GM12878 (cell line): Measurements from ENCODE around the gene SLC26A1. TPM values are rescaled to one million over a fixed set of nuclear protein-coding genes. Genes with fewer than 3 reads are reported as not detected.

Experiments
- ATAC-seq: fragments of 200-7000 bp; cut with Tn5 transposase; 3 replicates; pipeline ENCODE4 v1.9.1; 2020; ENCODE audit warnings: mild to moderate bottlenecking, moderate library complexity
- BruUV-seq: library from RNA; stranded (reverse); fragments of 400-500 nt; replicated peaks from 2 replicates; lab custom pipeline; 2021; lab: Mats Ljungman, UMichigan
- CTCF ChIA-PET: fragments of 300-600 bp; sonication (Branson Sonifier 250); formaldehyde crosslinking; extraction: SDS; loops from one replicate; lab custom pipeline; 2021; ENCODE audit warnings: inconsistent platforms; lab: Yijun Ruan, JAX
- POLR2A ChIA-PET: fragments of 350-600 bp; formaldehyde crosslinking; extraction: SDS; loops from one replicate; lab custom pipeline; 2021; ENCODE audit warnings: inconsistent platforms; lab: Charles Lee
- RAD21 ChIA-PET: fragments of 300-600 bp; sonication (Branson Sonifier 250); formaldehyde crosslinking; loops from one replicate; lab custom pipeline; 2023; ENCODE audit warnings: antibody characterized with exemption; ENCODE audit not compliant: unreplicated experiment; lab: Charles Lee
- SMC1A ChIA-PET: fragments of 300-600 bp; sonication (Branson Sonifier 250); formaldehyde crosslinking; loops from one replicate; lab custom pipeline; 2023; ENCODE audit not compliant: unreplicated experiment, uncharacterized antibody; lab: Charles Lee
- DNase-seq: peaks from one replicate; pipeline ENCODE4 v3.0.0-alpha.2; 2011; ENCODE audit warnings: low read depth, low spot score
- FAIRE-seq: peaks from 3 replicates; lab custom pipeline; 2011; peaks lifted over from hg19 to GRCh38; lab: Jason Lieb, UNC
- H2AFZ ChIP-seq: 2 replicates; pipeline ENCODE4 v1.6.0; 2011; ENCODE audit warnings: low read depth, low read length, control low read depth; ENCODE audit not compliant: control insufficient read depth
- H3K27ac ChIP-seq: 2 replicates; pipeline ENCODE4 v1.5.1; 2011; ENCODE audit warnings: control low read depth; ENCODE audit not compliant: control insufficient read depth, insufficient read depth
- H3K27me3 ChIP-seq, 2 experiments: replicated peaks in 1 of 2; 2 replicates each; pipeline versions ENCODE4 v1.6.0 to v1.6.1; 2011; ENCODE audit warnings: low read length in 1 of 2; ENCODE audit not compliant: control insufficient read depth in 2 of 2, insufficient read depth in 2 of 2
- H3K36me3 ChIP-seq, 2 experiments: 2 replicates each; pipeline ENCODE4 v1.5.1; 2011; ENCODE audit warnings: low read length in 1 of 2; ENCODE audit not compliant: control insufficient read depth in 2 of 2, insufficient read depth in 2 of 2
- H3K4me1 ChIP-seq: 2 replicates; pipeline ENCODE4 v1.6.1; 2011; ENCODE audit warnings: mild to moderate bottlenecking, low read length, moderate library complexity, mixed read lengths; ENCODE audit not compliant: control insufficient read depth, insufficient read depth
- H3K4me2 ChIP-seq: 2 replicates; pipeline ENCODE4 v1.6.0; 2011; ENCODE audit warnings: control low read depth; ENCODE audit not compliant: control insufficient read depth, insufficient read depth
- H3K4me3 ChIP-seq: fragments of 200-600 bp; sonication (generic); 2 replicates; pipeline ENCODE4 v1.5.1; 2016
- H3K79me2 ChIP-seq: 2 replicates; pipeline ENCODE4 v1.6.0; 2011; ENCODE audit warnings: low read length; ENCODE audit not compliant: control insufficient read depth, insufficient read depth
- H3K9ac ChIP-seq: 2 replicates; pipeline ENCODE4 v1.8.0; 2011; ENCODE audit warnings: low read length, control low read depth, mixed read lengths; ENCODE audit not compliant: control insufficient read depth, insufficient read depth
- H3K9me3 ChIP-seq: replicated peaks from 3 replicates; pipeline ENCODE4 v1.5.1; 2011; ENCODE audit warnings: mild to moderate bottlenecking, low read length; ENCODE audit not compliant: control insufficient read depth, insufficient read depth
- H4K20me1 ChIP-seq: 2 replicates; pipeline ENCODE4 v1.6.0; 2011; ENCODE audit not compliant: control insufficient read depth, insufficient read depth
- ASH2L ChIP-seq: fragments of 300-600, 200-600 bp; sonication (generic); IDR thresholded peaks from 2 replicates; pipeline ENCODE4 v1.6.1; 2017; ENCODE audit warnings: low read depth, mild to moderate bottlenecking, borderline replicate concordance
- CBX3 ChIP-seq: fragments of 200-600 bp; sonication (generic); IDR thresholded peaks from 2 replicates; pipeline ENCODE4 v1.6.1; 2016; ENCODE audit warnings: low read depth, borderline replicate concordance
- CREM ChIP-seq: IDR thresholded peaks from 2 replicates; pipeline ENCODE4 v1.6.1; 2014; ENCODE audit warnings: antibody characterized with exemption, low read depth
- EGR1 ChIP-seq, 2 experiments: IDR thresholded peaks; 1 replicate in 1 of 2; 2 replicates in 1 of 2; pipeline ENCODE4 v1.6.1; 2011 to 2012; ENCODE audit warnings: low read depth in 2 of 2, low read length in 2 of 2, borderline replicate concordance in 1 of 2, mild to moderate bottlenecking in 1 of 2, moderate library complexity in 1 of 2
- ESRRA ChIP-seq: IDR thresholded peaks from 2 replicates; pipeline ENCODE4 v1.6.1; 2012; ENCODE audit warnings: mild to moderate bottlenecking, low read length, improper control_type of control experiment
- FOXM1 ChIP-seq: IDR thresholded peaks from 2 replicates; pipeline ENCODE4 v1.6.1; 2012; ENCODE audit warnings: low read depth, mild to moderate bottlenecking, inconsistent platforms, low read length, moderate library complexity
- GATAD2B ChIP-seq: fragments of 450-650 bp; conservative IDR thresholded peaks from 2 replicates; pipeline ENCODE4 v1.6.1; 2017; ENCODE audit warnings: low read depth, mild to moderate bottlenecking, moderate library complexity
- HDGF ChIP-seq: fragments of 450-650 bp; IDR thresholded peaks from 2 replicates; pipeline ENCODE4 v1.6.1; 2016; ENCODE audit warnings: antibody characterized with exemption
- KDM1A ChIP-seq: fragments of 200-600 bp; sonication (generic); IDR thresholded peaks from 2 replicates; pipeline ENCODE4 v1.6.1; 2016; ENCODE audit warnings: borderline replicate concordance
- NBN ChIP-seq: fragments of 450-650 bp; IDR thresholded peaks from 2 replicates; pipeline ENCODE4 v1.6.1; 2016
- NR2C2 ChIP-seq: IDR thresholded peaks from 2 replicates; pipeline ENCODE4 v1.6.1; 2011; ENCODE audit warnings: borderline replicate concordance, low read depth; ENCODE audit not compliant: control insufficient read depth, insufficient read length
- PML ChIP-seq: IDR thresholded peaks from 2 replicates; pipeline ENCODE4 v1.6.1; 2012; ENCODE audit warnings: low read length, inconsistent platforms
- SMC3 ChIP-seq: IDR thresholded peaks from 2 replicates; pipeline ENCODE4 v1.6.1; 2011; ENCODE audit warnings: low read length, improper control_type of control experiment, borderline replicate concordance
- SP1 ChIP-seq: IDR thresholded peaks from one replicate; pipeline ENCODE4 v1.6.1; 2011; ENCODE audit warnings: low read depth, low read length
- TCF12 ChIP-seq: IDR thresholded peaks from 2 replicates; pipeline ENCODE4 v1.6.1; 2011; ENCODE audit warnings: low read depth, mild to moderate bottlenecking, low read length
- WGBS: methylation state at CpG from one replicate; pipeline ENCODE4 v1.1.6; 2016; ENCODE audit warnings: low lambda C conversion rate; ENCODE audit not compliant: insufficient replicate concordance, insufficient coverage; ENCODE audit errors: missing lambda C conversion rate; 5-methylcytosine and 5-hydroxymethylcytosine counted together
- in situ Hi-C: fragments of 300-500 bp; cut with MboI; formaldehyde crosslinking; loops from 9 replicates; pipeline ENCODE4 v1.14.3; 2018; ENCODE audit warnings: mixed read lengths
- intact Hi-C: fragments of 100-400 bp; cut with micrococcal nuclease; formaldehyde crosslinking; loops from one replicate; pipeline ENCODE4 v1.14.2; 2022; ENCODE audit not compliant: unreplicated experiment
- polyA plus RNA-seq, 11 experiments: library from polyadenylated mRNA; depleted of rRNA in 4 of 11; unstranded in 6 of 11; stranded (reverse) in 5 of 11; fragments of >200 nt; fragmentation: Nextera tagmentation in 4 of 11; fragmentation: Illumina TruSeq in 1 of 11; extraction: Ambion mirVana in 4 of 11; extraction: Trizol in 1 of 11; gene quantifications; 1 replicate in 1 of 11; 2 replicates in 10 of 11; pipeline versions ENCODE4 v1.2.1 to v1.2.3, GENCODE V29; 2011 to 2016; ENCODE audit warnings: inconsistent platforms in 2 of 11, missing spikeins in 2 of 11, low read depth in 1 of 11
- total RNA-seq, 4 experiments: library from RNA; depleted of rRNA in 3 of 4; stranded (reverse); fragments of >200 nt in 3 of 4; fragmentation: Illumina TruSeq in 1 of 4; extraction: Trizol in 1 of 4; gene quantifications; 2 replicates each; pipeline versions ENCODE4 v1.2.1 to v1.2.3, GENCODE V29; 2013 to 2021
- TF ChIP-seq, protein P1 (sequence below): IDR thresholded peaks from 2 replicates; pipeline ENCODE4 v1.6.1; 2012; ENCODE audit warnings: low read depth, low read length, improper control_type of control experiment
- TF ChIP-seq, protein P2 (sequence below): fragments of 450-650 bp; IDR thresholded peaks from 2 replicates; pipeline ENCODE4 v1.6.1; 2016; ENCODE audit warnings: mild to moderate bottlenecking
- TF ChIP-seq, protein P3 (sequence below): IDR thresholded peaks from 2 replicates; pipeline ENCODE4 v1.6.1; 2012; ENCODE audit warnings: low read depth, low read length, improper control_type of control experiment
- TF ChIP-seq, protein P4 (sequence below): fragments of 450-650 bp; conservative IDR thresholded peaks from 2 replicates; pipeline ENCODE4 v1.6.1; 2017; ENCODE audit warnings: mild to moderate bottlenecking, moderate library complexity

The SLC26A1 gene
- total and polyA plus RNA-seq, 10 of the 15 experiments (the other 5 are each of a cell fraction or from before 2014, with no cell fraction given), result 0.05 to 0.96 (median 0.28) TPM; not detected in 5

DNA sequence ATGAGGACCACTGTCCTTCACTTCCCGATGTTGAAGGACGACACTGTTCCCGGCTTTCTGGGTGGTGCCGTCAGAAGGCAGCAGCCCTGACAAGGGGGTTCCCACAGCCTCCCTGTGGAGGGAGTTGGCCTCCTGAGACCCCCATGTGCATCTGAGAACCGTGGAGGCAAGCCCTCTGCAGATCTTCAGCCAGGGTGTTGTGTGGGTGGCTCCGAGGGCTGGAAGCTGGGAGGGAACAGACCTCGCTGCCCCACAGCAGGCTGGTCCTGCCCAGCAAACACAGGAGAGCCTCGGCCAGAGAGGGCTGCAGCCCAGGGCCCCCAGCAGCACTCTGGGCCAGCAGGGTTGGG lies 36.0 kb downstream of the SLC26A1 start (continued):
- TF ChIP-seq CBX3, result no peak
- TF ChIP-seq FOXM1, result no peak
- TF ChIP-seq SP1, result no peak
- TF ChIP-seq, protein P1, sequence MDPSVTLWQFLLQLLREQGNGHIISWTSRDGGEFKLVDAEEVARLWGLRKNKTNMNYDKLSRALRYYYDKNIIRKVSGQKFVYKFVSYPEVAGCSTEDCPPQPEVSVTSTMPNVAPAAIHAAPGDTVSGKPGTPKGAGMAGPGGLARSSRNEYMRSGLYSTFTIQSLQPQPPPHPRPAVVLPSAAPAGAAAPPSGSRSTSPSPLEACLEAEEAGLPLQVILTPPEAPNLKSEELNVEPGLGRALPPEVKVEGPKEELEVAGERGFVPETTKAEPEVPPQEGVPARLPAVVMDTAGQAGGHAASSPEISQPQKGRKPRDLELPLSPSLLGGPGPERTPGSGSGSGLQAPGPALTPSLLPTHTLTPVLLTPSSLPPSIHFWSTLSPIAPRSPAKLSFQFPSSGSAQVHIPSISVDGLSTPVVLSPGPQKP, result no peak
- TF ChIP-seq, protein P2, sequence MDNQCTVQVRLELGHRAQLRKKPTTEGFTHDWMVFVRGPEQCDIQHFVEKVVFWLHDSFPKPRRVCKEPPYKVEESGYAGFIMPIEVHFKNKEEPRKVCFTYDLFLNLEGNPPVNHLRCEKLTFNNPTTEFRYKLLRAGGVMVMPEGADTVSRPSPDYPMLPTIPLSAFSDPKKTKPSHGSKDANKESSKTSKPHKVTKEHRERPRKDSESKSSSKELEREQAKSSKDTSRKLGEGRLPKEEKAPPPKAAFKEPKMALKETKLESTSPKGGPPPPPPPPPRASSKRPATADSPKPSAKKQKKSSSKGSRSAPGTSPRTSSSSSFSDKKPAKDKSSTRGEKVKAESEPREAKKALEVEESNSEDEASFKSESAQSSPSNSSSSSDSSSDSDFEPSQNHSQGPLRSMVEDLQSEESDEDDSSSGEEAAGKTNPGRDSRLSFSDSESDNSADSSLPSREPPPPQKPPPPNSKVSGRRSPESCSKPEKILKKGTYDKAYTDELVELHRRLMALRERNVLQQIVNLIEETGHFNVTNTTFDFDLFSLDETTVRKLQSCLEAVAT, result no peak
- no peak for TF ChIP-seq TCF12
- no peak for TF ChIP-seq HDGF

DNA sequence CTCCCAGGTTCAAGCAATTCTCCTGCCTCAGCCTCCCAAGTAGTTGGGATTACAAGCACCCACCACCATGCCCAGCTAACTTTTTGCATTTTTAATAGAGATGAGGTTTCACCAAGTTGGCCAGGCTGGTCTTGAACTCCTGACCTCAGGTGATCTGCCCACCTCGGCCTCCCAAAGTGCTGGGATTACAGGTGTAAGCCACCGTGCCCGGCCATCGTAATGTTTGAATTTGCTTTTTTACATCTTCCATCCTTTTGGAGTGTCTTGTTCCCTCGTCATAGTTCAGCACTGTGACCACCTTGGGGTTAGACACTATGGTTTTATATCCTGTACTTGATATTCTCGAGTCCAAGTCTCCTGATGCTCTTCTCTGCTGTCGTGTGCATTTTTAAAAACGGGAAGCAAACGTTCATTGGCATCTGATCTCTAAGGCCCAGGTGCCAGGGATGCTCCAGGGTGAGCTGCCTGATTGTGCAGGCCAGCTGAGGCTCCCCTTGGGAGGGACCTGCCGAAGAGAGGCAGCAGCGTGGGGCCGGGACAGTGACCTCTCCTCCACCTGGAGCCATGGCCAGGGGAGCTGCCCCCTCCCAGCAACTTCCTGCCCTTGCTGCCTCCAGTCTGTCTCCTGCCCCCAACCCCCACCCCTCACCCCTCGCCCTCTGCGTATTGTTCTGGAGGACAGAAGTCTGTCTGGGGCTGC lies 36.5 kb downstream of the SLC26A1 start:
- POLR2A ChIA-PET, result no interaction called here
- H2AFZ ChIP-seq, result no peak overlapping the region
- no peaks in the 10 kb centered on the region; a peak in 1 of 4 replicates for H3K36me3 ChIP-seq
- FAIRE-seq, result no peak
- RAD21 ChIA-PET, result no interaction called here
- intact Hi-C loops (no loop called here), in situ Hi-C loops (no loop called here)
- no peaks in the 10 kb centered on the region for H3K9me3 ChIP-seq
- SMC1A ChIA-PET, result no interaction called here
- H3K4me1 ChIP-seq, result no peaks in the 10 kb centered on the region
- no peak overlapping the region for H3K9ac ChIP-seq
- no peaks in the 10 kb centered on the region for H4K20me1 ChIP-seq
- no peak overlapping the region for H3K4me2 ChIP-seq
- BruUV-seq, result no TSS peak
- no peak overlapping the region for H3K4me3 ChIP-seq
- no peak for DNase-seq
- ATAC-seq, result no peak
- no peaks in the 10 kb centered on the region for H3K27me3 ChIP-seq
- CTCF ChIA-PET, result no interaction called here
- 65% methylated on average over 12 of the region's 14 CpGs for WGBS
- no peaks in the 10 kb centered on the region for H3K79me2 ChIP-seq
- no peak overlapping the region for H3K27ac ChIP-seq
- TF ChIP-seq KDM1A (no peak), CREM (no peak), SMC3 (no peak), ASH2L (no peak), NBN (no peak), NR2C2 (no peak), EGR1 (IDR thresholded peaks at IDR 0.05; ENCODE audit: borderline replicate concordance in 1 of 2, low read depth in 2 of 2, low read length in 2 of 2) (no peak), PML (no peak), GATAD2B (no peak), CBX3 (no peak), ESRRA (no peak)
- TF ChIP-seq, protein P3, sequence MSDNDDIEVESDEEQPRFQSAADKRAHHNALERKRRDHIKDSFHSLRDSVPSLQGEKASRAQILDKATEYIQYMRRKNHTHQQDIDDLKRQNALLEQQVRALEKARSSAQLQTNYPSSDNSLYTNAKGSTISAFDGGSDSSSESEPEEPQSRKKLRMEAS, result no peak
- TF ChIP-seq, protein P4, sequence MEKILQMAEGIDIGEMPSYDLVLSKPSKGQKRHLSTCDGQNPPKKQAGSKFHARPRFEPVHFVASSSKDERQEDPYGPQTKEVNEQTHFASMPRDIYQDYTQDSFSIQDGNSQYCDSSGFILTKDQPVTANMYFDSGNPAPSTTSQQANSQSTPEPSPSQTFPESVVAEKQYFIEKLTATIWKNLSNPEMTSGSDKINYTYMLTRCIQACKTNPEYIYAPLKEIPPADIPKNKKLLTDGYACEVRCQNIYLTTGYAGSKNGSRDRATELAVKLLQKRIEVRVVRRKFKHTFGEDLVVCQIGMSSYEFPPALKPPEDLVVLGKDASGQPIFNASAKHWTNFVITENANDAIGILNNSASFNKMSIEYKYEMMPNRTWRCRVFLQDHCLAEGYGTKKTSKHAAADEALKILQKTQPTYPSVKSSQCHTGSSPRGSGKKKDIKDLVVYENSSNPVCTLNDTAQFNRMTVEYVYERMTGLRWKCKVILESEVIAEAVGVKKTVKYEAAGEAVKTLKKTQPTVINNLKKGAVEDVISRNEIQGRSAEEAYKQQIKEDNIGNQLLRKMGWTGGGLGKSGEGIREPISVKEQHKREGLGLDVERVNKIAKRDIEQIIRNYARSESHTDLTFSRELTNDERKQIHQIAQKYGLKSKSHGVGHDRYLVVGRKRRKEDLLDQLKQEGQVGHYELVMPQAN, result no peak
